ENCODE data around the gene CCDC134.
A peak's percentile ranks its signal among the peaks of the same experiment; 100 is the strongest.

The CCDC134 gene

GRCh38 chr22:41766476-41766875 is 34.0 kb upstream of the CCDC134 start:
- H3K27me3 ChIP-seq (replicated peaks in 2 of 5; ENCODE audit: control insufficient read depth in 4 of 5, insufficient read depth in 5 of 5, low read length in 4 of 5) = no peaks in the 10 kb centered on the region
- CTCF ChIA-PET = interaction anchor here (1.1 to 1.9 kb wide), 6 partner anchors 10 to 99 kb away, joined by 3 to 7 read pairs (median 4); no protein-coding TSS in a partner anchor
- no peak overlapping the region for H3K4me3 ChIP-seq (ENCODE audit: control insufficient read depth in 1 of 7, extremely low read depth in 1 of 7, insufficient read depth in 4 of 7, low read depth in 2 of 7, low read length in 6 of 7)
- no peak for DNase-seq
- H3K27ac ChIP-seq (ENCODE audit: insufficient read depth in 1 of 2, low read depth in 1 of 2, low read length in 2 of 2, poor library complexity in 1 of 2, severe bottlenecking in 2 of 2) = no peak overlapping the region
- H3K4me1 ChIP-seq (ENCODE audit: control extremely low read depth in 1 of 4, control insufficient read depth in 4 of 4, insufficient read depth in 4 of 4, low read length in 3 of 4) = peaks cover 0 to 3% (median 2%) of the 10 kb centered on the region in 4 experiments
- POLR2A ChIA-PET = interaction anchor here (1.1 kb wide), 1 partner anchor 14 kb away, joined by 3 read pairs; no protein-coding TSS in a partner anchor
- H3K9me3 ChIP-seq (ENCODE audit: control extremely low read depth in 1 of 5, control insufficient read depth in 4 of 5, insufficient read depth in 2 of 5, low read depth in 1 of 5, low read length in 4 of 5) = no peaks in the 10 kb centered on the region
- no peaks in the 10 kb centered on the region for H3K36me3 ChIP-seq (ENCODE audit: control insufficient read depth in 4 of 4, insufficient read depth in 4 of 4, low read length in 3 of 4)
- 100% methylated on average over 2 of the region's 5 CpGs for WGBS (ENCODE audit: insufficient coverage)

DNA sequence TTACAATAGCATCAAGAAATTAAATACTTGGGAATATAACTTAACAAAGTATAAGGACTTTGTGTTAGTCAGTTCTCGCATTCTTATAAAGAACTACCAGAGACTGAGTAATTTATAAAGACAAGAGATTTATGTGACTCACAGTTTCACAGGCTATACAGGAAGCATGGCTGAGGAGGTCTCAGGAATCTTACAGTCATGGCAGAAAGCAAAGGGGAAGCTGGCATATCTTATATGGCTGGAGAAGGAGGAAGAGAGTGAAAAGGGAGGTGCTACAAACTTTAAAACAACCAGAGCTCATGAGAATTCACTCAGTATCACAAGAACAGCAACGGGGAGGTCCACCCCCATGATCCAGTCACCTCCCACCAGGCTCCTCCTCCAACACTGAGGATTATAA is 32.0 kb upstream of the CCDC134 start:
- peak; percentile 31 to 81 (median 74) for DNase-seq
- Histone ChIP-seq H3K4me1 (ENCODE audit: control extremely low read depth in 1 of 4, control insufficient read depth in 4 of 4, insufficient read depth in 4 of 4, low read length in 3 of 4) (peaks cover 0 to 3% (median 2%) of the 10 kb centered on the region in 4 experiments), H3K4me3 (ENCODE audit: control insufficient read depth in 1 of 7, extremely low read depth in 1 of 7, insufficient read depth in 4 of 7, low read depth in 2 of 7, low read length in 6 of 7) (no peak overlapping the region), H3K27me3 (replicated peaks in 2 of 5; ENCODE audit: control insufficient read depth in 4 of 5, insufficient read depth in 5 of 5, low read length in 4 of 5) (no peaks in the 10 kb centered on the region), H3K9me3 (ENCODE audit: control extremely low read depth in 1 of 5, control insufficient read depth in 4 of 5, insufficient read depth in 2 of 5, low read depth in 1 of 5, low read length in 4 of 5) (no peaks in the 10 kb centered on the region), H3K36me3 (ENCODE audit: control insufficient read depth in 4 of 4, insufficient read depth in 4 of 4, low read length in 3 of 4) (no peaks in the 10 kb centered on the region), H3K27ac (ENCODE audit: insufficient read depth in 1 of 2, low read depth in 1 of 2, low read length in 2 of 2, poor library complexity in 1 of 2, severe bottlenecking in 2 of 2) (no peak overlapping the region)
- 20% methylated on average over 1 of the region's 2 CpGs for WGBS (ENCODE audit: insufficient coverage)
- ChIA-PET CTCF (interaction anchor here (0.6 to 1.9 kb wide), 4 partner anchors 17 to 101 kb away, joined by 3 to 7 read pairs (median 4); no protein-coding TSS in a partner anchor), POLR2A (interaction anchor here (0.6 kb wide), 1 partner anchor 11 kb away, joined by 3 read pairs; no protein-coding TSS in a partner anchor)

GRCh38 chr22:41770715-41771468 is 29.6 kb upstream of the CCDC134 start:
- H3K4me1 ChIP-seq (ENCODE audit: control extremely low read depth in 1 of 4, control insufficient read depth in 4 of 4, insufficient read depth in 4 of 4, low read length in 3 of 4) = peaks cover 0 to 3% (median 2%) of the 10 kb centered on the region in 4 experiments
- WGBS (ENCODE audit: insufficient coverage) = 85% methylated on average over 2 of the region's 5 CpGs
- ChIA-PET POLR2A (interaction anchor here (0.6 kb wide), 1 partner anchor 56 kb away, joined by 5 read pairs; no protein-coding TSS in a partner anchor), CTCF (interaction anchor here (0.9 to 1.3 kb wide), 3 partner anchors 9 to 170 kb away, joined by 3 to 7 read pairs (median 4); no protein-coding TSS in a partner anchor)
- H3K27ac ChIP-seq (ENCODE audit: insufficient read depth in 1 of 2, low read depth in 1 of 2, low read length in 2 of 2, poor library complexity in 1 of 2, severe bottlenecking in 2 of 2) = no peak overlapping the region
- H3K4me3 ChIP-seq (ENCODE audit: control insufficient read depth in 1 of 7, extremely low read depth in 1 of 7, insufficient read depth in 4 of 7, low read depth in 2 of 7, low read length in 6 of 7) = no peak overlapping the region
- no peaks in the 10 kb centered on the region for H3K27me3 ChIP-seq (replicated peaks in 2 of 5; ENCODE audit: control insufficient read depth in 4 of 5, insufficient read depth in 5 of 5, low read length in 4 of 5)
- no peak for DNase-seq
- H3K36me3 ChIP-seq (ENCODE audit: control insufficient read depth in 4 of 4, insufficient read depth in 4 of 4, low read length in 3 of 4) = no peaks in the 10 kb centered on the region
- no peaks in the 10 kb centered on the region for H3K9me3 ChIP-seq (ENCODE audit: control extremely low read depth in 1 of 5, control insufficient read depth in 4 of 5, insufficient read depth in 2 of 5, low read depth in 1 of 5, low read length in 4 of 5)

GRCh38 chr22:41772198-41772597 is 28.3 kb upstream of the CCDC134 start:
- 96% methylated on average over 3 of the region's 4 CpGs for WGBS (ENCODE audit: insufficient coverage)
- Histone ChIP-seq H3K27me3 (replicated peaks in 2 of 5; ENCODE audit: control insufficient read depth in 4 of 5, insufficient read depth in 5 of 5, low read length in 4 of 5) (no peaks in the 10 kb centered on the region), H3K9me3 (ENCODE audit: control extremely low read depth in 1 of 5, control insufficient read depth in 4 of 5, insufficient read depth in 2 of 5, low read depth in 1 of 5, low read length in 4 of 5) (no peaks in the 10 kb centered on the region), H3K4me1 (ENCODE audit: control extremely low read depth in 1 of 4, control insufficient read depth in 4 of 4, insufficient read depth in 4 of 4, low read length in 3 of 4) (peaks cover 0 to 3% (median 2%) of the 10 kb centered on the region in 4 experiments), H3K27ac (ENCODE audit: insufficient read depth in 1 of 2, low read depth in 1 of 2, low read length in 2 of 2, poor library complexity in 1 of 2, severe bottlenecking in 2 of 2) (no peak overlapping the region), H3K36me3 (ENCODE audit: control insufficient read depth in 4 of 4, insufficient read depth in 4 of 4, low read length in 3 of 4) (no peaks in the 10 kb centered on the region), H3K4me3 (ENCODE audit: control insufficient read depth in 1 of 7, extremely low read depth in 1 of 7, insufficient read depth in 4 of 7, low read depth in 2 of 7, low read length in 6 of 7) (no peak overlapping the region)
- POLR2A ChIA-PET = no interaction called here
- CTCF ChIA-PET = interaction anchor here (1.2 to 1.3 kb wide), 2 partner anchors 10 to 25 kb away, joined by 3 read pairs; no protein-coding TSS in a partner anchor
- DNase-seq = no peak

- Histone ChIP-seq H3K27me3 (replicated peaks in 2 of 5; ENCODE audit: control insufficient read depth in 4 of 5, insufficient read depth in 5 of 5, low read length in 4 of 5) (no peaks in the 10 kb centered on the region), H3K4me3 (ENCODE audit: control insufficient read depth in 1 of 7, extremely low read depth in 1 of 7, insufficient read depth in 4 of 7, low read depth in 2 of 7, low read length in 6 of 7) (no peak overlapping the region), H3K27ac (ENCODE audit: insufficient read depth in 1 of 2, low read depth in 1 of 2, low read length in 2 of 2, poor library complexity in 1 of 2, severe bottlenecking in 2 of 2) (no peak overlapping the region), H3K36me3 (ENCODE audit: control insufficient read depth in 4 of 4, insufficient read depth in 4 of 4, low read length in 3 of 4) (no peaks in the 10 kb centered on the region), H3K4me1 (ENCODE audit: control extremely low read depth in 1 of 4, control insufficient read depth in 4 of 4, insufficient read depth in 4 of 4, low read length in 3 of 4) (peaks cover 0 to 3% (median 2%) of the 10 kb centered on the region in 4 experiments), H3K9me3 (ENCODE audit: control extremely low read depth in 1 of 5, control insufficient read depth in 4 of 5, insufficient read depth in 2 of 5, low read depth in 1 of 5, low read length in 4 of 5) (no peaks in the 10 kb centered on the region)
- POLR2A ChIA-PET = no interaction called here
- DNase-seq = no peak
- CTCF ChIA-PET = interaction anchor here (1.2 to 1.3 kb wide), 3 partner anchors 10 to 25 kb away, joined by 3 to 4 read pairs (median 3); no protein-coding TSS in a partner anchor
Observed at GRCh38 chr22:41772645-41773044, 27.8 kb upstream of the CCDC134 start.

DNA sequence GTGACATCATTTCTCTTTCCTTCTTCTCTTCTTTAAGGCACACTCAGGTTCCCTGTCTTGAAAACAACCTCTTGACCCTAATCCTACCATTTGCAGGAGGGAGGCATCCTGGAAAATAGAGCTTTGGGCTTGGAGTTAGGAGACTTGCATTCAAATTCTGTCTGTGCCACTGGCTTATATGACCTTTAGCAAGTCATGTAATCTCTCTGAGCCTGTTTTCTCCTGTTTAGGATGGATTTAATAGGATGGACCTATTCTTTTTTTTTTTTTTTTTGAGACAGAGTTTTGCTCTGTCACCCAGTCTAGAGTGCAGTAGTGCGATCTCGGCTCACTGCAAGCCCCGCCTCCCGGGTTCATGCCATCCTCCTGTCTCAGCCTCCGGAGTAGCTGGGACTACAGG is 25.1 kb upstream of the CCDC134 start:
- H3K4me3 ChIP-seq (ENCODE audit: control insufficient read depth in 1 of 7, extremely low read depth in 1 of 7, insufficient read depth in 4 of 7, low read depth in 2 of 7, low read length in 6 of 7) = no peak overlapping the region
- H3K4me1 ChIP-seq (ENCODE audit: control extremely low read depth in 1 of 4, control insufficient read depth in 4 of 4, insufficient read depth in 4 of 4, low read length in 3 of 4) = peaks cover under 1 to 5% (median 3%) of the 10 kb centered on the region in 4 experiments
- no peak overlapping the region for H3K27ac ChIP-seq (ENCODE audit: insufficient read depth in 1 of 2, low read depth in 1 of 2, low read length in 2 of 2, poor library complexity in 1 of 2, severe bottlenecking in 2 of 2)
- WGBS (ENCODE audit: insufficient coverage) = no CpG with 5 or more reads among the region's 5 CpGs
- no peaks in the 10 kb centered on the region for H3K36me3 ChIP-seq (ENCODE audit: control insufficient read depth in 4 of 4, insufficient read depth in 4 of 4, low read length in 3 of 4)
- H3K27me3 ChIP-seq (replicated peaks in 2 of 5; ENCODE audit: control insufficient read depth in 4 of 5, insufficient read depth in 5 of 5, low read length in 4 of 5) = no peaks in the 10 kb centered on the region
- H3K9me3 ChIP-seq (ENCODE audit: control extremely low read depth in 1 of 5, control insufficient read depth in 4 of 5, insufficient read depth in 2 of 5, low read depth in 1 of 5, low read length in 4 of 5) = no peaks in the 10 kb centered on the region
- CTCF ChIA-PET = interaction anchor here (1.3 kb wide), 1 partner anchor 28 kb away, joined by 4 read pairs; no protein-coding TSS in a partner anchor
- no peak for DNase-seq
- POLR2A ChIA-PET = interaction anchor here (0.6 kb wide), 1 partner anchor 24 kb away, joined by 3 read pairs; no protein-coding TSS in a partner anchor

DNA sequence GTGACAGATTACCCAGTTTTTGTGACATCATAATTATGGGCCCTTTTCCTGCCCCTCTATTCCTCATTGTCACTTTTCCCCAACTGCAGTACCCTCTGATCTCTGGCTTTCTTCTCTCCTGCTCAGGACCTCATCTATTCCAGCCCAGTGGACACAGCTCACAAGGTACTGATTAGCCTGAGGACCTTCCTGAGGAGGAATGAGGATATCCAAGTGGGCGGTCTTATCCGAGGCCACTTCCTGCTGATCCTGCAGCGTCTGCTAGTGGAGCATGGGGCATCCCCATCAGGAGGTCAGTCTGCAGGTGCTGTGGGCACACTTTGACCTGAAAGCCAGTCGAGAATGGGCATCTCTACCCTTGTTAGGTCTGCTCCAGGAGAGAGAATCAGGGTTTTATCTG is 24.5 kb upstream of the CCDC134 start:
- no peak for DNase-seq
- Histone ChIP-seq H3K27ac (ENCODE audit: insufficient read depth in 1 of 2, low read depth in 1 of 2, low read length in 2 of 2, poor library complexity in 1 of 2, severe bottlenecking in 2 of 2) (no peak overlapping the region), H3K4me3 (ENCODE audit: control insufficient read depth in 1 of 7, extremely low read depth in 1 of 7, insufficient read depth in 4 of 7, low read depth in 2 of 7, low read length in 6 of 7) (no peak overlapping the region), H3K9me3 (ENCODE audit: control extremely low read depth in 1 of 5, control insufficient read depth in 4 of 5, insufficient read depth in 2 of 5, low read depth in 1 of 5, low read length in 4 of 5) (no peaks in the 10 kb centered on the region), H3K36me3 (ENCODE audit: control insufficient read depth in 4 of 4, insufficient read depth in 4 of 4, low read length in 3 of 4) (no peaks in the 10 kb centered on the region), H3K4me1 (ENCODE audit: control extremely low read depth in 1 of 4, control insufficient read depth in 4 of 4, insufficient read depth in 4 of 4, low read length in 3 of 4) (peaks cover 6 to 11% (median 8%) of the 10 kb centered on the region in 4 experiments), H3K27me3 (replicated peaks in 2 of 5; ENCODE audit: control insufficient read depth in 4 of 5, insufficient read depth in 5 of 5, low read length in 4 of 5) (no peaks in the 10 kb centered on the region)
- POLR2A ChIA-PET = no interaction called here
- CTCF ChIA-PET = interaction anchor here (1.2 to 1.3 kb wide), 3 partner anchors 8 to 29 kb away, joined by 3 to 4 read pairs (median 4); no protein-coding TSS in a partner anchor
- WGBS (ENCODE audit: insufficient coverage) = 89% methylated on average over 4 of the region's 4 CpGs

Measured in common myeloid progenitor, CD34-positive (primary cell).